ENCODE data around the gene GAPDHS.

Gene GAPDHS

GRCh38 chr19:35553385-35554000 is 20.2 kb downstream of the GAPDHS start:
- FAIRE-seq, result no peak
- DNase-seq (ENCODE audit: insufficient read length, low spot score), result no peak
- TF ChIP-seq CTCF (IDR thresholded peaks at IDR 0.05; ENCODE audit: insufficient read depth, missing control alignments), result no peak

DNA sequence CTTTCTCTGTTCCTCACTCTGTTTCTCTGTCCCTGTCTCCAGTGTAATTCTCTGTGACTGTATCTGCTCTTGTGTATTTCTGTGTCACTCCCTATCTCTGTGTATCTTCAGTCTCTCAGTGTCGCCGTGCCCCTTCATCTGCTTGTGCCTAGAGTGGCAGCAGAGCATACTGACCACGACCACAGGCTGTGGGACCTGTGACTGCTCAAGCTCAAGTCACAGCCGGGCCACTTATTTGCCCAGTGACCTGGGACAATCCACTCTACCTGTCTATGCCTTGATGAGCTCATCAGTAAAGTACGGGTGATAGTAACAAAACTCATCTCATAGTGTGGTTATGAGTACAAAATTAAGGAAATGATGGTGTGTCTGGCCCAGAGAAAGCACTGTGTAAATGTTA is 20.8 kb downstream of the GAPDHS start:
- no peak for DNase-seq (ENCODE audit: insufficient read length, low spot score)
- no peak for FAIRE-seq
- TF ChIP-seq CTCF (IDR thresholded peaks at IDR 0.05; ENCODE audit: insufficient read depth, missing control alignments), result no peak

- no peak for FAIRE-seq
- DNase-seq (ENCODE audit: insufficient read length, low spot score), result no peak
- peak; percentile 13 for TF ChIP-seq CTCF (IDR thresholded peaks at IDR 0.05; ENCODE audit: insufficient read depth, missing control alignments)
Measured at GRCh38 chr19:35555301-35556005, 22.2 kb downstream of the GAPDHS start.

DNA sequence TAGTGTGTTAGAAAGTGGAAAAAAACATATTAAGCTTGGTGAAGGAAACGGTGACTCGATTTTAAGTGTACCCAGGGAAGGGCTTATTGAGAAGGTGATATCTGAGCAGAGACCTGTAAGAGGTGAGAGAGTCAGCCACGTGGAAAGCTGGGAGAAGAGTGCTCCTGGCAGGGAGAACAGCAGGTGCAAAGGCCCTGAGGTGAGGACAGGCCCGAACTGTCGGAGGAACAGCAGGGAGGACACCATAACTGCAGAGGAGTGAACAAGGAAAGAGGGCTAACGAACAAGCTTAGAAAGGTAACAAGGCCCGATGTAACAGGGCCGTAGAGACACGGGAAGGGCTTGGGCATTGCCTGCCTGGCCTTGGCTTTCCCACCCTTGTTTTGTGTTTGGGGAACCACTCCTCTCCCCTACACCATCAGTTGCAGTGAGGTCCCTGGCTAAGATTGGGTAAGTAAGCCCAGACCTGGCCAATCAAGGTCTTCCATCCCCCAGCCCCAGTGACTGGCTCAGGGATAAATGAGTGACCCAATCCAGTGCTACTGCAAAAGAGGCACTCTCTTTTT is 22.9 kb downstream of the GAPDHS start:
- FAIRE-seq, result no peak
- TF ChIP-seq CTCF (IDR thresholded peaks at IDR 0.05; ENCODE audit: insufficient read depth, missing control alignments), result no peak
- no peak for DNase-seq (ENCODE audit: insufficient read length, low spot score)

DNA sequence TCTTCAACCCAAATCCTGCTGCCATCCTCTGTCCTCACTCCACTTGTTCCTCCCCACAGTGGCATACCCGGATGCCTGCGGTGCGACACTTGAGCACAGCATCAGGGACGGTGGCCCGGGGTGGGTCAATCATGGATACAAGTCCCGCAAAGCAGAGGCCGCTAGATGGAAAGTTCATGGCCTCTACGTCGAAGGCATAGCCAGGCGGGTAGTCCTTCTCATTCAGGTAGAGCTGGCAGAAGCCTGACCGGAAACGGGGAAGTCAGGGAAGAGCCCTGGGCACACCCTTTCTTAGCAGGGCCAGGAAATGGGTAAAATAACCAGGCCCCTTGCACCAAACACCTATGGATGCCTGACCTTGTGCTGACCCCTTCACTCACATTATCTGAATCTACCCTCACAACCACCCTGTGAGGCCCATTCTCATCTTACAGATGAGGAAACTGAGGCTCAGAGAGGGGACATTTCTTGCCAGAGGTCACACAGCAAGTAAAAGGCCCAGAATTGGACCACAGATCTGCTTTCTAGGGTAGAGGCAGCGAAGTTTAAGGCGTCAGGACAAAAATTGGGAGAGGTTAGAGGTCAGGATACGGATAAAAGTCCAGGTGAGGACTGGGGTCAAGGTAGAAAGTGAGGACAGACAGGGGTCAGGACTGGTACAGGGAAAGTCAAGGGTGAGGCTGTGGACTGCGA is 23.7 kb downstream of the GAPDHS start:
- TF ChIP-seq CTCF (IDR thresholded peaks at IDR 0.05; ENCODE audit: insufficient read depth, missing control alignments), result no peak
- FAIRE-seq (no peak), DNase-seq (ENCODE audit: insufficient read length, low spot score) (no peak)

- FAIRE-seq, result no peak
- no peak for TF ChIP-seq CTCF (IDR thresholded peaks at IDR 0.05; ENCODE audit: insufficient read depth, missing control alignments)
- DNase-seq (ENCODE audit: insufficient read length, low spot score), result peak; percentile 79
Measured at GRCh38 chr19:35557539-35558399, 24.5 kb downstream of the GAPDHS start.
